ENCODE data around the gene ISYNA1. TPM values are rescaled to one million over a fixed set of nuclear protein-coding genes. Genes with fewer than 3 reads are reported as not detected.

The ISYNA1 gene
- total and polyA plus RNA-seq, 10 of the 15 experiments (the other 5 are each of a cell fraction or from before 2014, with no cell fraction given): 1.9 to 37.0 (median 9.1) TPM

- TF ChIP-seq ZNF592 (IDR thresholded peaks at IDR 0.05): no peak
- TF ChIP-seq NR2C1 (IDR thresholded peaks at IDR 0.05): no peak
- TF ChIP-seq SIN3A (IDR thresholded peaks at IDR 0.05; ENCODE audit: low read depth, low read length): no peak
- TF ChIP-seq CHD4 (IDR thresholded peaks at IDR 0.05): no peak
- no peak for TF ChIP-seq NFYA (IDR thresholded peaks at IDR 0.05; ENCODE audit: borderline replicate concordance, low read depth, low read length)
- TF ChIP-seq BACH1 (IDR thresholded peaks at IDR 0.05; ENCODE audit: borderline replicate concordance): no peak
- TF ChIP-seq TCF7 (IDR thresholded peaks at IDR 0.05; ENCODE audit: borderline replicate concordance): no peak
- TF ChIP-seq BMI1 (IDR thresholded peaks at IDR 0.05; ENCODE audit: borderline replicate concordance): no peak
- TF ChIP-seq RELA (IDR thresholded peaks at IDR 0.05; ENCODE audit: borderline replicate concordance, partially characterized antibody): no peak
- peak; percentile 46 for TF ChIP-seq RAD21 (IDR thresholded peaks at IDR 0.05; ENCODE audit: insufficient read depth, low read depth, low read length)
- peak; percentile 34; the same call in 1 of the 2 replicates for TF ChIP-seq SMC3 (IDR thresholded peaks at IDR 0.05; ENCODE audit: borderline replicate concordance, low read length)
- TF ChIP-seq, protein P1, sequence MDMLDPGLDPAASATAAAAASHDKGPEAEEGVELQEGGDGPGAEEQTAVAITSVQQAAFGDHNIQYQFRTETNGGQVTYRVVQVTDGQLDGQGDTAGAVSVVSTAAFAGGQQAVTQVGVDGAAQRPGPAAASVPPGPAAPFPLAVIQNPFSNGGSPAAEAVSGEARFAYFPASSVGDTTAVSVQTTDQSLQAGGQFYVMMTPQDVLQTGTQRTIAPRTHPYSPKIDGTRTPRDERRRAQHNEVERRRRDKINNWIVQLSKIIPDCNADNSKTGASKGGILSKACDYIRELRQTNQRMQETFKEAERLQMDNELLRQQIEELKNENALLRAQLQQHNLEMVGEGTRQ (IDR thresholded peaks at IDR 0.05; ENCODE audit: borderline replicate concordance, low read depth, low read length): no peak
- TF ChIP-seq, protein P2, sequence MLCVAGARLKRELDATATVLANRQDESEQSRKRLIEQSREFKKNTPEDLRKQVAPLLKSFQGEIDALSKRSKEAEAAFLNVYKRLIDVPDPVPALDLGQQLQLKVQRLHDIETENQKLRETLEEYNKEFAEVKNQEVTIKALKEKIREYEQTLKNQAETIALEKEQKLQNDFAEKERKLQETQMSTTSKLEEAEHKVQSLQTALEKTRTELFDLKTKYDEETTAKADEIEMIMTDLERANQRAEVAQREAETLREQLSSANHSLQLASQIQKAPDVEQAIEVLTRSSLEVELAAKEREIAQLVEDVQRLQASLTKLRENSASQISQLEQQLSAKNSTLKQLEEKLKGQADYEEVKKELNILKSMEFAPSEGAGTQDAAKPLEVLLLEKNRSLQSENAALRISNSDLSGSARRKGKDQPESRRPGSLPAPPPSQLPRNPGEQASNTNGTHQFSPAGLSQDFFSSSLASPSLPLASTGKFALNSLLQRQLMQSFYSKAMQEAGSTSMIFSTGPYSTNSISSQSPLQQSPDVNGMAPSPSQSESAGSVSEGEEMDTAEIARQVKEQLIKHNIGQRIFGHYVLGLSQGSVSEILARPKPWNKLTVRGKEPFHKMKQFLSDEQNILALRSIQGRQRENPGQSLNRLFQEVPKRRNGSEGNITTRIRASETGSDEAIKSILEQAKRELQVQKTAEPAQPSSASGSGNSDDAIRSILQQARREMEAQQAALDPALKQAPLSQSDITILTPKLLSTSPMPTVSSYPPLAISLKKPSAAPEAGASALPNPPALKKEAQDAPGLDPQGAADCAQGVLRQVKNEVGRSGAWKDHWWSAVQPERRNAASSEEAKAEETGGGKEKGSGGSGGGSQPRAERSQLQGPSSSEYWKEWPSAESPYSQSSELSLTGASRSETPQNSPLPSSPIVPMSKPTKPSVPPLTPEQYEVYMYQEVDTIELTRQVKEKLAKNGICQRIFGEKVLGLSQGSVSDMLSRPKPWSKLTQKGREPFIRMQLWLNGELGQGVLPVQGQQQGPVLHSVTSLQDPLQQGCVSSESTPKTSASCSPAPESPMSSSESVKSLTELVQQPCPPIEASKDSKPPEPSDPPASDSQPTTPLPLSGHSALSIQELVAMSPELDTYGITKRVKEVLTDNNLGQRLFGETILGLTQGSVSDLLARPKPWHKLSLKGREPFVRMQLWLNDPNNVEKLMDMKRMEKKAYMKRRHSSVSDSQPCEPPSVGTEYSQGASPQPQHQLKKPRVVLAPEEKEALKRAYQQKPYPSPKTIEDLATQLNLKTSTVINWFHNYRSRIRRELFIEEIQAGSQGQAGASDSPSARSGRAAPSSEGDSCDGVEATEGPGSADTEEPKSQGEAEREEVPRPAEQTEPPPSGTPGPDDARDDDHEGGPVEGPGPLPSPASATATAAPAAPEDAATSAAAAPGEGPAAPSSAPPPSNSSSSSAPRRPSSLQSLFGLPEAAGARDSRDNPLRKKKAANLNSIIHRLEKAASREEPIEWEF (IDR thresholded peaks at IDR 0.05; ENCODE audit: insufficient replicate concordance, low read depth, low read length): no peak
- TF ChIP-seq CBX3 (IDR thresholded peaks at IDR 0.05; ENCODE audit: borderline replicate concordance, low read depth): no peak
- no peak for TF ChIP-seq CBX5 (IDR thresholded peaks at IDR 0.05; ENCODE audit: low read depth)
- TF ChIP-seq MXI1 (IDR thresholded peaks at IDR 0.05; ENCODE audit: low read depth, low read length): no peak
- TF ChIP-seq MEF2B (IDR thresholded peaks at IDR 0.05; ENCODE audit: partially characterized antibody, poor library complexity, severe bottlenecking): peak; percentile 11
- TF ChIP-seq, protein P3, sequence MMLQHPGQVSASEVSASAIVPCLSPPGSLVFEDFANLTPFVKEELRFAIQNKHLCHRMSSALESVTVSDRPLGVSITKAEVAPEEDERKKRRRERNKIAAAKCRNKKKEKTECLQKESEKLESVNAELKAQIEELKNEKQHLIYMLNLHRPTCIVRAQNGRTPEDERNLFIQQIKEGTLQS (IDR thresholded peaks at IDR 0.05; ENCODE audit: borderline replicate concordance, extremely low read depth, low read depth, low read length): no peak
- TF ChIP-seq, protein P4, sequence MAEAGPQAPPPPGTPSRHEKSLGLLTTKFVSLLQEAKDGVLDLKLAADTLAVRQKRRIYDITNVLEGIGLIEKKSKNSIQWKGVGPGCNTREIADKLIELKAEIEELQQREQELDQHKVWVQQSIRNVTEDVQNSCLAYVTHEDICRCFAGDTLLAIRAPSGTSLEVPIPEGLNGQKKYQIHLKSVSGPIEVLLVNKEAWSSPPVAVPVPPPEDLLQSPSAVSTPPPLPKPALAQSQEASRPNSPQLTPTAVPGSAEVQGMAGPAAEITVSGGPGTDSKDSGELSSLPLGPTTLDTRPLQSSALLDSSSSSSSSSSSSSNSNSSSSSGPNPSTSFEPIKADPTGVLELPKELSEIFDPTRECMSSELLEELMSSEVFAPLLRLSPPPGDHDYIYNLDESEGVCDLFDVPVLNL (IDR thresholded peaks at IDR 0.05; ENCODE audit: low read depth, low read length): no peak
These were observed 36.3 kb downstream of the ISYNA1 start (continued) for GRCh38 chr19:18401580-18402112.
